Stimulated activated CD4-positive, alpha-beta T cell treated with anti-CD3 and anti-CD28 coated beads, Interleukin-15, amount 100 ng/mL, for 1 hour (primary cell): ENCODE data around the gene TMEM203.

Experiments used
- DNase-seq, 2 donors: peaks; one replicate each; pipeline ENCODE4 v3.0.0-alpha.2; 2020; ENCODE audit warnings: low read depth in 1 of 2, low spot score in 1 of 2

Gene TMEM203

GRCh38 chr9:137182836-137183235 lies 22.6 kb downstream of the TMEM203 start:
- no peak for DNase-seq

- DNase-seq, result no peak
These were observed 23.8 kb downstream of the TMEM203 start for GRCh38 chr9:137181680-137182079.

- DNase-seq, result no peak
These were observed 25.0 kb downstream of the TMEM203 start for GRCh38 chr9:137180491-137180890.

GRCh38 chr9:137179761-137180160 lies 25.7 kb downstream of the TMEM203 start:
- no peak for DNase-seq

GRCh38 chr9:137178939-137179630 lies 26.4 kb downstream of the TMEM203 start:
- DNase-seq, result no peak

GRCh38 chr9:137178201-137178938 lies 27.1 kb downstream of the TMEM203 start:
- no peak for DNase-seq

- DNase-seq, result no peak
These were observed 28.9 kb downstream of the TMEM203 start for GRCh38 chr9:137176302-137177182.

GRCh38 chr9:137175345-137175961 lies 30.0 kb downstream of the TMEM203 start:
- no peak for DNase-seq

- DNase-seq, result no peak
These were observed 30.6 kb downstream of the TMEM203 start for GRCh38 chr9:137174722-137175293.

GRCh38 chr9:137173796-137174664 lies 31.4 kb downstream of the TMEM203 start:
- no peak for DNase-seq

GRCh38 chr9:137172901-137173795 lies 32.3 kb downstream of the TMEM203 start:
- no peak for DNase-seq

GRCh38 chr9:137171149-137171900 lies 34.1 kb downstream of the TMEM203 start:
- no peak for DNase-seq

GRCh38 chr9:137170486-137171148 lies 34.8 kb downstream of the TMEM203 start:
- no peak for DNase-seq

GRCh38 chr9:137169896-137170358 lies 35.5 kb downstream of the TMEM203 start, which contains the start of gene LRRC26:
Gene LRRC26, minus strand, starts transcription at chr9:137170051. Its CDS starts 108 bp downstream, at chr9:137169943.
- no peak for DNase-seq

GRCh38 chr9:137168904-137169856 lies 36.3 kb downstream of the TMEM203 start:
- no peak for DNase-seq

GRCh38 chr9:137168573-137168903 lies 36.9 kb downstream of the TMEM203 start:
- DNase-seq, result no peak
